ENCODE results near the gene CPED1.
"Not testable (repeated sequence)": the region's sequence is repeated elsewhere in the genome, so short reads cannot be mapped to it uniquely, and the experiment has no call there.

The CPED1 gene

GRCh38 chr7:121183883-121184282 lies 195.4 kb downstream of the CPED1 start:
- DNase-seq (ENCODE audit: low spot score): not testable (repeated sequence)

DNA sequence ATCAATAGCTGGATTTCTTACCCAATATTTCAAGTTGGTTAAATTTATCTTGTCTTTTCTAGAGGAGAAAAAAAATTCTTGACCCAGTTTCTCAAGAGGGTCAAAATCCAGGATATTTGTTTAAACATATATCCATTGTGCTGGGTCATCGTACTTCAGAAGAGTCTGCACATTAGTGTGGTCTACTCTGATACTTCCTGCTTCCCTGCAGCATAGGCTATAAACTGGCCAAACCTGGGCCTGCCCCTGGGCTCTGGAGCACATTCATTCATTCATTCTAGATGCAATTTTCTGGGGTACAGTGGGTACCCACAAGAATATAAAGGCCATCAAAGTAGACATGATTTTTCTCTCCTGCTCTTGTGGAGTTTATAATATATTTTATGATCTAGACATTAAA lies 198.2 kb downstream of the CPED1 start:
- DNase-seq (ENCODE audit: low spot score): no peak

GRCh38 chr7:121187222-121187621 lies 198.7 kb downstream of the CPED1 start:
- DNase-seq (ENCODE audit: low spot score): no peak

GRCh38 chr7:121187676-121188075 lies 199.2 kb downstream of the CPED1 start:
- no peak for DNase-seq (ENCODE audit: low spot score)

GRCh38 chr7:121192834-121193233 lies 204.3 kb downstream of the CPED1 start:
- DNase-seq (ENCODE audit: low spot score): no peak

GRCh38 chr7:121195010-121195409 lies 206.5 kb downstream of the CPED1 start:
- no peak for DNase-seq (ENCODE audit: low spot score)

DNA sequence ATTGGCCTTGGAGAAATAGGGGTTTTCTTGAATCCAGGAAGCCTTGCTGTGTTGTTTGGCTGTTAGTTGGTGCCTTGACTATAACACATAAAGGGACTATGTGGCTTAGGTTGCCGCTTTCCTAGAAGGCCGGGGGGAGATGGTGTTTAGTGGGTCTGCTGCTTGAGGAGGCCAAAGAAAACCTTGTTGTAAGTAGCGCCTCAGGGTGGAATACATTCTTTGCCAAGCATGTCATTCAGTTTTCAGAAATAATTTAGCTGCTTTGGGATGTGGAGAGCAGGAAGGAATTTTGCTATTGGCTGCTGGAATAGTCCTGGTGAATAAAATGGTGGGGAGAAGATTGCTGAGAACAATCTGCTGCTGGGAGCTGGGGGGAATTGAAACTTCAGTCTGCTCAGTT lies 207.4 kb downstream of the CPED1 start:
- DNase-seq (ENCODE audit: low spot score): no peak

DNA sequence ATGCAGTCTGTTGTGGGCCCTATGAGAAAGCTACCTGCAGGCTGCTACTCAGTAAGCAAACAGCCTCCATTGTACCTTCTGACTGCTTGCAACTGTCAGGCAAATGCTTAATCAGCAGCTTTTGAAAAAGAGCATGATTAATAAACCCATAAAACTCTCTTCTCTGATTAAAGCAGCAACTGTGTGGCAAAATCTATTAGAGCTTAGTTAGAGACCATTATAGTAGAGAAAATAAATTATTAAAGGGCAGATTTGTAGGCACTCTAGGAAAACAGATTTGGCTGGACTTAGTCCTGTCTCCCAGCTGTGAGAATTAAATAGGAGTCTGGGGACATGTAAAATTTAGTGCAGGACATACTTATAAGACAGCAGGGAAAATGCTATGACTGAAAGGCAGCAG lies 207.8 kb downstream of the CPED1 start:
- no peak for DNase-seq (ENCODE audit: low spot score)

DNA sequence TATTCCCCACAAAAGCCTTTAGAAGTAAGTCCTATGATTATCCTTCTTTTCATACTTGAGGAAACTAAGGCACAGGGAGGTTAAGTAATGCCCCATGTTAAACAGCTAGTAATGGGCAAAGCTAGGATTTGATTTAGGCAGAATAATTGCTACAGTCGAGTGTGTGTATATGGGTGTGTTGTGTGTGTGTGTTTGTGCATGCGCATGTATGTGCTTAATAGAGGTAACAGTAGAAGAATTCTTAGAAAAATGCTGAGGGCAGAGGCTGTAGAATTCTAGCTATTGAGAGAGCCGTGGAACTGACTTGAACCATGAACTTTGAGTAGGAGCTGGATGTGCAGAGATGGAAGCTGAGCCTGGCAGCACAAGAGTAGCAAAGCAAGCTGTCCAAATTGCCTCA lies 208.9 kb downstream of the CPED1 start:
- no peak for DNase-seq (ENCODE audit: low spot score)

DNA sequence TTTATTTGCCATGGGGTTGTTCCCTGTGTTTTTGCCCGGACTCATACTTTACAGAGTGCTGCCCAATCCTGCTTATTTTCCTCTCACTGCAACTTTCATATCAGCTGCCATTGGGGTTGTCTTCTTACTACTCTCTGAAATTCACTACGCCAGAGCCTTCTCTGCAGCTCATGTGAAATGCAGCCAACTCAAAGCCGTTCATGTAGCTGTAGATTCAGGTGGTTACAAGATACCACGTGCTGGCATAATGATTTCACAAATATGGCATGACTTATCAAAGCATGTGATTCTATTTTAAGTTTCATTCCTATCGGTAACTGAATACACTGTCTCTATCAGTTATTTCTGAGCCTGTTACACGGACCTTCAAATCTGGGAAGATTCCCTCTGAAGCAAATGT lies 210.0 kb downstream of the CPED1 start:
- no peak for DNase-seq (ENCODE audit: low spot score)

- DNase-seq (ENCODE audit: low spot score): no peak
Observed at GRCh38 chr7:121202125-121202524, 213.6 kb downstream of the CPED1 start.

GRCh38 chr7:121202834-121203233 lies 214.3 kb downstream of the CPED1 start:
- DNase-seq (ENCODE audit: low spot score): no peak

DNA sequence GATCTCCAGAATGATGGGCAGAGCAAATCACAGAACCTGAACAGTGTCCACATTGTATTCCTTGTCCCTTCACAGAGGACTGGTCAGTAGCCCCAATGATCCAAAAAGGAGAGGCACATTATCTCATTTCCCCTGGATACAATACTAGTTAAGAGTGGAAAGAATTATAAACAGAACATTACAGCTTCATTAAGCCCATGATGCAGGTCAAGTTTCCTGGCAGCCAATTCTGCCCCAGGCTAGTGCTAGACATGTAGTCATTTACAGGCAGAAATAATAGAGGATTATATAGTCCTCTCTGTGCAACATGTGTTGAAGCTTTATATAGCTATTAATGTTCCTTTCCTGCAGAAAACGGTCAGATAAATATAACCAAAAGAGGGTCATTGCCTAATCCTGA lies 216.0 kb downstream of the CPED1 start:
- DNase-seq (ENCODE audit: low spot score): no peak

- no peak for DNase-seq (ENCODE audit: low spot score)
Observed at GRCh38 chr7:121205777-121206176, 217.3 kb downstream of the CPED1 start.

DNA sequence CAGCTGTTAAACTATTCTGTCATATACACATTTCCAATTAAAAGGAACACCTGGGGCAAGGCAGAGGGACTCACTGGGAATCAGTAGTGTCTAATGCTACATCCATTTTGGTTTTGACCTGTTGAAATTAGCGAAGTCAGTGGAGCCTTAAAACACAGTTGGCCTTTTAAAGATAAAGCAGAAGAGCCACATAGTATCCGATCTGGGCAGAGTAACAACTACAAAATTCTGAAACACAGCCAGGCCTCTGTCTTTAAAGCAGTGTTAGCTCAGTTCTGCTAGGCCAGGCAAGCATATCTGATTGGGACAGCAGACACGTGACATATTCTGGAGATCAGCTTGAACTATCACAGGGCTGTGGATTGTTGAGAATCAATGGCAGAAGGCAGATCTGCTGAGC lies 222.7 kb downstream of the CPED1 start:
- no peak for DNase-seq (ENCODE audit: low spot score)

DNA sequence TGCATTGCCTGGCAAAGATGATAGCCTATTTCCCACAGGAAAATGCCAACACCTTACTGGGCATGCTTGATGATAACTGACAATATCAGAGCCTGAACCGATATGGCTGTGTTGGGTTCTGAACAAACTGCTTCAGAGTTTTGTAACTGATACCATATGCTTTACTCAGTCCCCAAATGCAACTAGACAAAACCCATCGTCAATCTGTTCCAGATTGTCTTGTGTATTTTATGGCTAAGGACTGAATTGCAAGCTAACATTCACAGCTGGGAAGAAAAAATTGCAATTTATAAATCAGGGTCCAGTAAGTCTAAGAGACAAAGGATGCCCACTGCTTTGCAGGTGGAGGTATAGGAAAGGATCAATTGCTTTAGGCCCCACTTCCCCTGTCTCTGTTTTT lies 223.5 kb downstream of the CPED1 start:
- no peak for DNase-seq (ENCODE audit: low spot score)

- no peak for DNase-seq (ENCODE audit: low spot score)
Observed at GRCh38 chr7:121214657-121215056, 226.1 kb downstream of the CPED1 start.

DNA sequence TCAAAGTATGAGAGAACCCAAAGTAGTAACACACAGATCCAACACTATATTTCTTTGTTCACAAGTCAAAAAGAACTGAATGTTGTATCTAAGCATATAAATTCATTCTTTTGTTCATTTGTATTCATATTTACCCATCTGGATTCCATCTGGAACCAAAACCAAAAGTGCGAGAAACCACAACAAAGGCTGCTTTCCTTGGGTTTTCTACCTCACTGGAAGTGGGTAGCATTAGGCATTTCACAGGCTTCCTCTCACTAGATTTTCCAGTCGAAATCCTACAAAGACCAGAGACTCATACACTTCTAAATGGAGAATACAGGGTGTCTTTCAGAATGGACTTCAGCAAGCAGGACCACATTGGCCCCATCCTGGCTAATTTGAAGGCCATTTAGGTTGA lies 230.5 kb downstream of the CPED1 start:
- no peak for DNase-seq (ENCODE audit: low spot score)

DNA sequence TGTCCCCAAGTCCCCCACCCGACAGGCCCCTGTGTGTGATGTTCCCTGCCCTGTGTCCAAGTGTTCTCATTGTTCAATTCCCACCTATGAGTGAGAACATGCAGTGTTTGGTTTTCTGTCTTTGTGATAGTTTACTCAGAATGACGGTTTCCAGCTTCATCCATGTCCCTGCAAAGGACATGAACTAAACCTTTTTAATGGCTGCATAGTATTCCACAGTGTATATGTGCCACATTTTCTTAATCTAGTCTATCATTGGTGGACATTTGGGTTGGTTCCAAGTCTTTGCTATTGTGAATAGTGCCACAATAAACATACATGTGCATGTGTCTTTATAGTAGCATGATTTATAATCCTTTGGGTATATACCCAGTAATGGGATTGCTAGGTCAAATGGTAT lies 232.6 kb downstream of the CPED1 start:
- not testable (repeated sequence) for DNase-seq (ENCODE audit: low spot score)

GRCh38 chr7:121228779-121229178 lies 240.3 kb downstream of the CPED1 start:
- no peak for DNase-seq (ENCODE audit: low spot score)

DNA sequence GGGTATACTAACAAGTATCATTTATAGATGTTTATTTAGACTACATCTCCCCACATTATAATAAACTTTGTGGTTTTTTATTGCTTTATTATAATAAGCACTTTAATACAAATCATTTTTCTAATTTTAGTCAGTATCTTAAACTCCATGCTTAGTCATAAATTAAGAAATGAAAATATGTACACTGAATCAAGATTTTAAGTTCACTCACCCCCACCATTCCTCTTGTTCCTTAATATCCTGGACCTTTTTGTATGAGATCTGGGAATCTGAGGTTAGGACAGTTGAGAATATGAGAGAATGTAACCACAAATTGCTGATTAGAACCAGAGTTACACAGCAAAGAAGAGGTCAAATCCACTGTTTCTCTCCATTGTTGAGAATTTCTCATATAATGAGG lies 246.7 kb downstream of the CPED1 start:
- DNase-seq (ENCODE audit: low spot score): no peak

GRCh38 chr7:121237601-121238000 lies 249.1 kb downstream of the CPED1 start:
- no peak for DNase-seq (ENCODE audit: low spot score)

- no peak for DNase-seq (ENCODE audit: low spot score)
Observed at GRCh38 chr7:121244120-121244870, 255.8 kb downstream of the CPED1 start.

- not testable (repeated sequence) for DNase-seq (ENCODE audit: low spot score)
Observed at GRCh38 chr7:121251367-121251766, 262.9 kb downstream of the CPED1 start.

Data from iPS-NIHi11 (cell line).